ENCODE results near the gene PDSS1.
"Not testable (repeated sequence)": the region's sequence is repeated elsewhere in the genome, so short reads cannot be mapped to it uniquely, and the experiment has no call there.

The PDSS1 gene

GRCh38 chr10:26685441-26685840 is 12.1 kb upstream of the PDSS1 start:
- no peak for TF ChIP-seq ZNF274 (IDR thresholded peaks at IDR 0.05; ENCODE audit: low read depth, low read length)
- no peak overlapping the region for H3K4me3 ChIP-seq (ENCODE audit: low read length)

GRCh38 chr10:26689399-26689798 is 8.1 kb upstream of the PDSS1 start:
- H3K4me3 ChIP-seq (ENCODE audit: low read length), result no peak overlapping the region
- no peak for TF ChIP-seq ZNF274 (IDR thresholded peaks at IDR 0.05; ENCODE audit: low read depth, low read length)

GRCh38 chr10:26690731-26691475 is 6.6 kb upstream of the PDSS1 start:
- TF ChIP-seq ZNF274 (IDR thresholded peaks at IDR 0.05; ENCODE audit: low read depth, low read length), result no peak
- H3K4me3 ChIP-seq (ENCODE audit: low read length), result no peak overlapping the region

GRCh38 chr10:26694536-26694935 is 3.0 kb upstream of the PDSS1 start:
- H3K4me3 ChIP-seq (ENCODE audit: low read length), result not testable (repeated sequence)

DNA sequence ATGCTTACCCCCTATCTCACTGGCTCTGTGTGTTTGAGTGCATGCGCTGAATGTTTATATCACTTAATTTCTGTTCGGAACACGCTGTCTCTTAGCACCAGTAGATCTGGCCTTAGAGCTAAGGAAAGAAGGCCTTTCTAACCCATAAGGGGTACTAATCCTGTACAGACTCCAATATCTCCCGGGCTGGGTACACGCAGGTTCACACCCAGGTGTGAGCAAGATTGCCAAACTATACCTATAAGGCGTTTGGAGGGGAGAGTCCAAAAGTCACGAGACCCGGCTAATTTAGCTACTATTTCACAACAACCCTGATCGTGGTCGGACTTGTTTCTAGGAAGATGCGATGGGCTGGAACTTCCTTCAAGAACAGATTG is 727 bp upstream of the PDSS1 start:
- peak overlapping the region; percentile 94 for H3K4me3 ChIP-seq (ENCODE audit: low read length)
- no peak for TF ChIP-seq ZNF274 (IDR thresholded peaks at IDR 0.05; ENCODE audit: low read depth, low read length)

DNA sequence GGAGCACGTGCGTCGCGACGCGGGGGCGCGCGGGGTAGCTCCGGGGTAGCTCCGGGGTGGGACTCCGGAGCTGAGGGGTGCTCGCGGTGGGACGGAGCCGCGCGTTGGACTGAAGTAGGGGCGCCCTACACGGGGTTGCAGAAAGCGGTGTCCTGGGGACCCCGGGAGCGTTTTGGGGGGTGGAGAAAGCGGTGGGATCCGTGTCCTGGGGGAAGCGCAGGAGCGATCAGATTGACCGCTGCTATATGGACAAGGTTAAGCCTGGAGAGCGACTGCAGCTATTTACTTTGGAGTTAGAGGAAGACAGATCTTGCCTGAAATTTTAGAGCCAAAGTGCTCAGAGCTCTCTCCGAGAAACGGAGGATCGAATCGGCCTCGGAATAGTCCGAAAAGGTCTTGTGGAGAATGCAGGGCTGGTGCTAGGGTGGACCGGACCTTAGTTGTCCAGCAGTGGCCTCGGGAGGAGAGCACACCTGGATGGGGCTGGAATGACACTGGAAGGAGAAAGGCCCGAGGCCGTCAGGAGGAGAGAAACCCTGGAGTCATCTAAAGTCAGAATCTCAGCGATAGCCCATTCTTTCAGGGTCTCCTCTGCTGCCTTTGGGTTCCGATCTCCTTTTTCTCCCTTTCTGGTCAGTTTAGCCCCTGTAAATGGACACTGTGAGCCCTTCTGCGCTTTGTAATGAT is 564 bp downstream of the PDSS1 start:
- no peak for TF ChIP-seq ZNF274 (IDR thresholded peaks at IDR 0.05; ENCODE audit: low read depth, low read length)
- H3K4me3 ChIP-seq (ENCODE audit: low read length), result peak overlapping the region; percentile 94

- no peak for TF ChIP-seq ZNF274 (IDR thresholded peaks at IDR 0.05; ENCODE audit: low read depth, low read length)
- peak overlapping the region; percentile 94; the same call in 1 of the 2 replicates for H3K4me3 ChIP-seq (ENCODE audit: low read length)
Observed at GRCh38 chr10:26698909-26699308, 1.4 kb downstream of the PDSS1 start.

GRCh38 chr10:26699631-26700030 is 2.1 kb downstream of the PDSS1 start:
- no peak overlapping the region for H3K4me3 ChIP-seq (ENCODE audit: low read length)

GRCh38 chr10:26700884-26701630 is 3.6 kb downstream of the PDSS1 start:
- TF ChIP-seq ZNF274 (IDR thresholded peaks at IDR 0.05; ENCODE audit: low read depth, low read length), result no peak
- no peak overlapping the region for H3K4me3 ChIP-seq (ENCODE audit: low read length)

More at GRCh38 chr10:26699631-26700030, 2.1 kb downstream of the PDSS1 start:
- TF ChIP-seq ZNF274 (IDR thresholded peaks at IDR 0.05; ENCODE audit: low read depth, low read length), result no peak

DNA sequence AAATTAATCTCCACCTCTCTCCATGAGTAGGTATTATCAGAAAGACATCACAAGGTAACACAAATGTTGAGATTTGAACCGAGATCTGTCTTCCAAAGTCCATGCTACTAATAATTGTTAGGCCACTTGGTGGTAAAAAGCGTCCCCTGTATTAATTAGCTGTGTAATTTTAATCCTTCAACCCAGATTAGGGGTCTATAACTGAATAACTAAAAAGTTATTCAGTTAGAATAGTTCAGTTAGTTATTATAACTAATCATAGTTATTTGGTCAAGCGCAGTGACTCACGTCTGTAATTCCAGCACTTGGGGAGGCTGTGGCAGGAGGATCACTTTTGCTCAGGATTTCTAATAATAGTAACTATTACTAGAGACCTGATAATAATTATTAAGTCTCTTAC is 5.6 kb downstream of the PDSS1 start:
- no peak for TF ChIP-seq ZNF274 (IDR thresholded peaks at IDR 0.05; ENCODE audit: low read depth, low read length)
- H3K4me3 ChIP-seq (ENCODE audit: low read length), result no peak overlapping the region

DNA sequence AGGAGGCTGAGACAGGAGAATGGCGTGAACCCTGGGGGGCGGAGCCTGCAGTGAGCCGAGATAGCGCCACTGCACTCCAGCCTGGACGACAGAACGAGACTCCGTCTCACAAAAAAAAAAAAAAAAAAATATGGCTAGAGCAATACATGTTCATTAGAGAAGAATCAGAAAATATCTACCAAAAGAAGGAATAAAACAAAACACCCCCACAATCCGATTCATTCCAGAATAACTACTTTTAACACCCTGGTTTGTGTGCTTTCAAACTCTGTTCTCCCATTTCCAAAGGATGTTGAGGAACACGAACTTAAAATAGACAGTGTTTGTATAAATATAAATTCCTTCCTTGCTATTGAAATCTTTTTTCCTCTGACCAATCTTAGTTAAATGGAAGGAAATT is 6.5 kb downstream of the PDSS1 start:
- TF ChIP-seq ZNF274 (IDR thresholded peaks at IDR 0.05; ENCODE audit: low read depth, low read length), result no peak
- H3K4me3 ChIP-seq (ENCODE audit: low read length), result no peak overlapping the region

GRCh38 chr10:26706206-26706605 is 8.7 kb downstream of the PDSS1 start:
- TF ChIP-seq ZNF274 (IDR thresholded peaks at IDR 0.05; ENCODE audit: low read depth, low read length), result no peak
- no peak overlapping the region for H3K4me3 ChIP-seq (ENCODE audit: low read length)

DNA sequence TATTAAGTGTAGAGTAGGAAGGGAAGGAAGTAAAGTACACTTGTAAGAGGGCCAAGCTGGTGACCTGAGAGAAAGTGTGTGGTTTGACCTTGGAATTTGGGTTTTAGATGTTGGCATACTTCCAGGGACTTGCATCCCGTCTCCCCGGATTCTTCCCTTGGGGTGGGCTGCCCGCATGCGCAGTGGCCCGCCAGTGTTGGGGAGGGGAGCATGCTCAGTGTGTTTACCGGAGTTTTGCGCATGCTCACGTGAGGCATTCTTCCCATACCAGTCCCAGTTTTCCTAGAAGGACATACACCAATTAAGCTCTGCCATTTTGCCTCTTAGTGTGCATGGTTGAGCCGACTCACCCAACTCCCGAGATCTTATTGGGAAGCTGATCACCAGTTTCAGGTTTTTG is 9.4 kb downstream of the PDSS1 start:
- no peak for TF ChIP-seq ZNF274 (IDR thresholded peaks at IDR 0.05; ENCODE audit: low read depth, low read length)
- H3K4me3 ChIP-seq (ENCODE audit: low read length), result no peak overlapping the region

DNA sequence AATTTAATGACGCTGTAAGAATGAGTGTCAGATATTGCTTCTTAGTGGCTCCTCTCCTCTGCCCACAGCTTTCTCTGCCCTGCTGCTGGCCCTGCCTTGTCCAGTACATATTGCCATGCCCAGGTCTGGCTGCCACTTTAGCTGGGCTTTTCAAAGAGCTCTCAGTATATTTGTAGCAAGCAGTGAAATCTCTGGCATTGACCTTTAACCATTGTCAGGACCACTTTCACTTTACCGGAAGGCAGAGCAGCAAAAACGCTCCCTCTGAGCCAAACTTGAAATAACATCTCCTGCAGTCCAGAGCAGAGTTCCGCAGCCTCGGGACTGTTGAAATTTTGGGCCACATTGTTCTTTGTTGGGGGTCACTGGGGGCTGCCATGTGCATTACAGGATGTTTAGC is 13.8 kb downstream of the PDSS1 start:
- no peak overlapping the region for H3K4me3 ChIP-seq (ENCODE audit: low read length)
- no peak for TF ChIP-seq ZNF274 (IDR thresholded peaks at IDR 0.05; ENCODE audit: low read depth, low read length)
